GM19397 (cell line): ENCODE measurements around the gene KIAA1217.
"Not testable (repeated sequence)": the region's sequence is repeated elsewhere in the genome, so short reads cannot be mapped to it uniquely, and the experiment has no call there.

Experiments
- ATAC-seq: cut with Tn5 transposase; IDR thresholded peaks from one replicate; pipeline ENCODE4 v1.9.1; 2021; ENCODE audit warnings: mild to moderate bottlenecking, moderate library complexity; ENCODE audit not compliant: unreplicated experiment

The KIAA1217 gene

GRCh38 chr10:24434961-24435360 lies 226.0 kb downstream of the KIAA1217 start:
- no peak for ATAC-seq

- ATAC-seq = no peak
These were observed 226.4 kb downstream of the KIAA1217 start for GRCh38 chr10:24435374-24435773.

DNA sequence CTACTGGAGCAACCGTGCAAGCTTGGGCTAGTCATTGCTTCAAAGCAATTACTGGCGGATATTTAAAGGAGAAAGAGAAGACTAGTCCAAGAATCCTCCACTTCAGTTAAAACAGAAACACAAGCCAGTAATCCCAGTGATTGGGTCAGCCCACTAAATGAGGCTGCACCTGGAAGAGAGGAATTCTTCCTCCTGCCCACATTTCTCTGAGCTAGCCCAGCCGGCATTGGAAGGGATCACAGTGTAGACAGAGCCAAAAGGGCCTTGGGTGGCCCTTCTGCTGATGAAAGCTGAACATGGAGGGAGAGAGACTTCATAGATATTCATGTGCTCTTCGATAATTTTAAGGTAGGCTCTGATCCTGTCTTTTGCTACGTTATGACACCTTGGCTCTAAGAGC lies 228.4 kb downstream of the KIAA1217 start:
- no peak for ATAC-seq

DNA sequence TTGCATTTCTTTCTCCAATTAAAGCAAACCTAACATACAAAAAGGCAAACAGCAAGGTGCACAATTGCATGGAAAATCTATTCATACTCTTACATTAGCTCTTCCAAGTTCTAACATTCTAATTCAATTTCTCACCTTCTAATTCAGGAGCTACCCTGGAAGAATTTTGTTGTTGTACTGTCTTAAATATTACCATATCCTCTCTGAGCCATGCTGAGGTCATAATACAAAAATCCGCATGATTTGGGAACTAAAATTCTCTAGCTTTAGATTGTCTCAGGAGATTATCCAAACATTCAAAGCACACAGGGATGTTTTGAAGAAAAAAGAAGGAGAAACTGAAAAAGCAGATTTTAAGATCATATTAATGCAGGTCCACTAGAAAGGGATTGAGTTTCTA lies 229.9 kb downstream of the KIAA1217 start:
- no peak for ATAC-seq

- ATAC-seq = no peak
These were observed 231.0 kb downstream of the KIAA1217 start for GRCh38 chr10:24439935-24440334.

GRCh38 chr10:24440817-24441797 lies 232.2 kb downstream of the KIAA1217 start:
- ATAC-seq = no peak

DNA sequence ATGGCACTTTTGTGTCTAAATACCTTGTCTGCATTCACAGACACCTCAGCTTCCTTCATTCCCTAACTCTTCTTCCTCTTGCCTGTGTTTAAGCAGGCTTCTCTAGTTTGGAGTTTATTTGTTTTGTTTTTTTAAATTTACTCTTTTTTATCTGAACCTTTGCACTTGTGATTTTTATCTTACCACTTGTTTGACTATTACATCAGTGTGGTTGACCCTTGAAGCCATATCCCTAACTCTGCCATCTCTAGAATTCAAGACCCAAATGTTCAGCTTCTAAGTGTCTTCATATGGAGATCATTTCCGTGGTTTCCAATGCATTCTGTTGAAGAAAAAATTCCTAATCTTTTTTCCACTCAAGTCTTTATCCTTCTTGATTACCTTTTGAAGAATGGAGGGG lies 233.3 kb downstream of the KIAA1217 start:
- ATAC-seq = no peak

GRCh38 chr10:24442641-24443174 lies 233.8 kb downstream of the KIAA1217 start:
- not testable (repeated sequence) for ATAC-seq

DNA sequence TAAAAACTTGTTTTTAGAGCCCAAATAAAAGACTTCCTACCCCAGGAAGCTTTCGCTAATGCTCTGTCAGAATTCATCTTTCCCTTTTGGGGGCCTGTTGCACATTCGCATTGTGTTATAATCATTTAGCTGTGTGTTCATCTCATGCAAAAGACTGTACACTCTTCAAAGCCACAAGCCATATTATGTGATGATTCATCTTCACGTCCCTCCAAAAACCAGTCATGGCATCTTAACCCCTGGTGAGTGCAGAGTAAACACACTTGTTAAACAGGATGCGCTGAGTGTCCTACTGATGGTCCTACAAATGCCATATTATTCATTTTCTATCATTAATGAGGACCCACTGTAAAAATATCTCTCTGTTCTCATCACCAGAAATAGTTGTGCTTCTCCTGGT lies 235.4 kb downstream of the KIAA1217 start:
- no peak for ATAC-seq

GRCh38 chr10:24445958-24446357 lies 237.0 kb downstream of the KIAA1217 start:
- not testable (repeated sequence) for ATAC-seq

DNA sequence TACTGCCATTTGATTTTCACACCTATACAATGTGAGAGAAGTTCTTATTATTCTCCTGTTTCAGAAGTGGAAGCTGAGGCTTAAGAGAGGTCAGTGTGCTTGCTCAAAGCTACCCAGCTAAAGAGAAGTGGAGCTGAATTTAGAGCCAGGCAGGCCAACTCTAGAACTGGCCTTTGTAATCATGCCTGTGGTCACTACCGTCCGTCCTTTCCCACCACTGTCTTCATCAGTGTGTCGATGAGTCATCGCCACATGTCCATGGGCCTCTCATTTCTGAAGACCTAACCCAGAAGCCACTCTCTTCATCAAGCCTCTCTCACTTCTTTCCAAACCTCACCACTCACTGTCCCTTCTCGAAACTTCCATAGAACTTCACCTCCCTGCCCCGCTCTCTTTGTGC lies 237.8 kb downstream of the KIAA1217 start:
- no peak for ATAC-seq

DNA sequence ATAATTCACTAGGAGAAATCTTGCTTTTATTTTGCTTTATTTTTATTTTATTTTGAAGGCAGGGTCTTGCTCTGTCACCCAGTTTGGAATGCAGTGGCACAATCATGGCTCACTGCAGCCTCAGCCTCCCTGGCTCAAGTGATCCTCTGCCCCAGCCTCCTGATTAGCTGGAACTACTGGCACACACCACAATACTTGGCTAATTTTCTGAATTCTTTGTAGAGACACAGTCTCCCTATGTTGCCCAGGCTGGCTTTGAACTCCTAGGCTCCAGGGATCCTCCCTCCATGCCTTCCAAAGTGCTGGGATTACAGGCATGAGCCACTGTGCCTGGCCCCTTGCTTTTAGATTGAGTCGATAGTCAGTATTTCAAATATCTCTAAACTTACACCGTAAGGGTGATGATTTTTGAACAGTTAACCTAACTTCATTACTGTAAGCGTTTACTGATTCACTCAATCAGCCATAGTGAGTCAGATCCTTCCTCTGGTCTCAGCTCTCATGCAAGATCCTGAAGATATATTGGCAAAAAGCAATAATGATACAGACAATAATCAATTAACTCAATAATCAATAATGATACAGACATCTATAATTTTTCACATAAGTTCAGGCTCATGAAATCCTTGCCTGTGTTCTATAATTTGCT lies 239.5 kb downstream of the KIAA1217 start:
- ATAC-seq = no peak

GRCh38 chr10:24449321-24449740 lies 240.4 kb downstream of the KIAA1217 start:
- ATAC-seq = peak; percentile 87

DNA sequence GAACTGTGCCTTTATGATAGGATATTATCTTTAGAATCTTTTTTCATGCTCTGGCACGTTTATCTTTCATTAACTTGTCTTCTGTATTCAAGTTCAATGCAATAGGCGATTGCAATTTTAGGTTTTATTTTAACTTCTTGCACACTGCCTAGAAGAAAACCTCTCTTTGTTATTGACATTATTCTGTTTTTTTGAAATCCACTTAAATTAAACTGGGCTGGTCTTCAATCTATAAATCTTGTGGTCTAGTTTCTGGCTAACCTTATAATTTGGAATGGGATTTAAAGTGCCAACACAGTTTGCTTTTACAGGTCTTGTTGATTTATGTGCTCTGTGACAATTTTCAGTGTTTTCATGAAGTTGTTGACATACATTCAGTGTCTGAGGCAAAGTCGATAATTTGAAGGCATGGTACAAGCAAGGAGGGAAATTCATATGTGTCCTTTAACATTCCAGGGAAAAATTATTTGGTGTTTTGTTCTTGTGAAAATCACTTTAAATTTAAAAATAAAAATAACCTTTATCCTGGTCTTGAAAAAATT lies 240.9 kb downstream of the KIAA1217 start:
- ATAC-seq = no peak

DNA sequence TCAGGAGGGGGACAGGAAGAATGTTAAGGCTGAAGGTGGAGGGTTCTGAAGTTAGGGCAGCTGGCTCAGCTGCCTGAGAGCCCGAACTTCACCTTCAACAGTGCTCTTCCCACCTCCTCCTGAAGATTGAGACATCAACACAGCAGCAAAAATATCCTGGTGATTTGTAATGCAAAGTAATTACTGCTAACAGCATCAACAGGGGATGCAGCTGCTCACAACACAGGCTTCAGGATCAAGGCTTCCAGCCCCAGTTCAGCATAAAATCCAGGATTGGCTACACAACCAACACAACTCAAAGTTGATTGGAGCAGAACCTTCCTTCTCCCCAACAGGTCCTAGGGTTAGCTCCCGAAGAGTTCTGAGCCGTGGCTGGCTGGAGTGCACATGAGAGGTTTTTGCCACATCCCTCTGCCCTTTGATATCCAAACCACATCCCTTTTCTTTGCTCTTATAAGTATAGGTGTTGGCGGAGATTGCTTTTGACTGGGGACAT lies 242.4 kb downstream of the KIAA1217 start:
- no peak for ATAC-seq

- ATAC-seq = no peak
These were observed 243.1 kb downstream of the KIAA1217 start for GRCh38 chr10:24452030-24452429.

- no peak for ATAC-seq
These were observed 244.5 kb downstream of the KIAA1217 start for GRCh38 chr10:24453404-24453830.

- no peak for ATAC-seq
These were observed 245.0 kb downstream of the KIAA1217 start for GRCh38 chr10:24453973-24454372.

GRCh38 chr10:24455447-24455846 lies 246.5 kb downstream of the KIAA1217 start:
- ATAC-seq = no peak

DNA sequence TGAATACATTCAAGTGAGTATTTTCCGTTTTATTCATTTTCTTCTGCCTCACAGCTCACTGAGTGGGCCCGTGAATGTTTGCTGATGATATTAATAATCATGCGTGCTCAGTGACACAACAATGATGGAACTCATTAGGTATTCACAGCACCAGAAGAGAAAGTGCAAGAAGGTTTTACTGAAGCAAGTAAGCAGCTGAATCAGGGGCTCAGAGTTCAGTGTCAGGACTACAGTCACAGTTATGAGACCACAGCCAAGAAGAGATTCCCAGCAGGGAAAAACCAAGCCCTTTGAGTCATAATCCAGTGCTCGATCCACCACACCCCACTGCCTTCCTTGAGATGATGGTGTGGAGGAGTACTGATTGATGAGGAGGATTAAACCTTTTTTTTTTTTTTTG lies 247.4 kb downstream of the KIAA1217 start:
- ATAC-seq = no peak

DNA sequence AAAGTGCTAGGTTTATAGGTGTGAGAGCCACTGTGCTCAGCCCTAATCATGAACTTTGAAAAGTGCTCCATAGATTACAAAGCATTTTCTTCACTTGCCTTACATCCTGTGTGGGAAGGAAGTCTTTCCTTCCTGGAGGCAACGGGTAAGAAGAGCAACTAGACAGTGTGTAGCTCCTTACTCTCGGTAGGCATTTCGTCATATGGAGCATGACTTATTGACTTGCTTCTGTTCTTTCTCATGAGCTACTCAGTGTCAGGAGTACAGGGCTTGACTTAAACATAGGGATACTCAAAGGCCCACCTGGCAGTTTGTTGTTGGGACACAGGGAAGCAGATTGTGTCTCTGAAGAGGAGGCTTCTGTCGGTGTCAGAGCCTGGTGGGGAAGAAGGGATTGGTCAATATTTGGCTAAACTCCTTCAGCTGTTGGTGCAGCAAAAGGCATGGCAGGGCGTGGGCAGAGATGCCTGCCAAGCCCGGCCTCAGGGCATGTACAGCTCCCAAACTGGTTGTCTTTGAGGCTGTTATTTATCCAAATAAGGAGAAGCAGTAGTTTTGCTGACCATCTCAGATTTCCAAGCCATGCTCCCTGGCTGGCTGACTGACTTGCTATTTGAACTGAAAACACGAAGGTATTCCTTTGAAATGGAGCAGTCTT lies 248.9 kb downstream of the KIAA1217 start:
- no peak for ATAC-seq
